AG04450 (cell line): ENCODE measurements around the gene TBC1D30. TPM values are rescaled to one million over a fixed set of nuclear protein-coding genes. Genes with fewer than 3 reads are reported as not detected.

Source experiments
- CTCF ChIA-PET: fragments of 300-600, 350-600 bp; formaldehyde crosslinking; extraction: SDS; loops from one replicate; lab custom pipeline; 2022; ENCODE audit warnings: antibody characterized with exemption, inconsistent platforms; lab: Charles Lee
- POLR2A ChIA-PET: fragments of 350-600 bp; formaldehyde crosslinking; extraction: SDS; loops from one replicate; lab custom pipeline; 2021; ENCODE audit warnings: antibody characterized with exemption, inconsistent platforms; lab: Yijun Ruan, JAX
- DNase-seq: peaks from one replicate; pipeline ENCODE4 v3.0.0-alpha.2; 2011; ENCODE audit warnings: low read depth, low spot score
- H3K27ac ChIP-seq: one replicate; pipeline ENCODE4 v1.5.1; 2012; ENCODE audit warnings: low read depth, low read length, control low read depth
- H3K27me3 ChIP-seq: one replicate; pipeline ENCODE4 v1.6.0; 2012; ENCODE audit warnings: low read length; ENCODE audit not compliant: control insufficient read depth, insufficient read depth
- H3K4me3 ChIP-seq: 2 replicates; pipeline ENCODE4 v1.5.1; 2011; ENCODE audit warnings: mild to moderate bottlenecking, low read depth, low read length, control low read depth
- H3K9me3 ChIP-seq: 2 replicates; pipeline ENCODE4 v1.5.1; 2012; ENCODE audit warnings: low read length; ENCODE audit not compliant: control insufficient read depth, insufficient read depth
- polyA plus RNA-seq: library from polyadenylated mRNA; depleted of rRNA; stranded (reverse); fragments of >200 nt; gene quantifications from 2 replicates; pipeline ENCODE4 v1.2.3, GENCODE V29; 2011
- TF ChIP-seq, protein P1 (sequence below): IDR thresholded peaks from 2 replicates; pipeline ENCODE4 v1.5.1; 2011; ENCODE audit warnings: low read depth, low read length, control low read depth, inconsistent platforms

TBC1D30 gene
- polyA plus RNA-seq, 1 experiment: 0.40 TPM

DNA sequence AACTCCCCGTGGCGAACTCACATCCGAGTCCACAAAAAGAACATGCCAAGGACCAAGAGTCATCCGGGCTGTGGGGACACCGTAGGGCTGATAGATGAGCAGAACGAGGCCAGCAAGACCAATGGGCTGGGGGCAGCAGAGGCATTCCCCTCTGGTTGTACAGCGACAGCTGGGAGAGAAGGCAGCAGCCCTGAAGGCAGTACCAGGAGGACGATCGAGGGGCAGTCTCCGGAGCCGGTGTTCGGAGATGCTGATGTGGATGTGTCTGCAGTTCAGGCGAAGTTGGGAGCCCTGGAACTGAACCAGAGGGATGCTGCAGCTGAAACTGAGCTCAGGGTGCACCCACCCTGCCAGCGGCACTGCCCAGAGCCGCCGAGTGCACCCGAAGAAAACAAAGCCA is 50.7 kb downstream of the TBC1D30 start:
- Histone ChIP-seq H3K27me3 (peaks cover 16% of the 10 kb centered on the region), H3K9me3 (no peaks in the 10 kb centered on the region), H3K4me3 (no peak overlapping the region), H3K27ac (no peak overlapping the region)
- no peak for DNase-seq
- POLR2A ChIA-PET: no interaction called here
- TF ChIP-seq, protein P1, sequence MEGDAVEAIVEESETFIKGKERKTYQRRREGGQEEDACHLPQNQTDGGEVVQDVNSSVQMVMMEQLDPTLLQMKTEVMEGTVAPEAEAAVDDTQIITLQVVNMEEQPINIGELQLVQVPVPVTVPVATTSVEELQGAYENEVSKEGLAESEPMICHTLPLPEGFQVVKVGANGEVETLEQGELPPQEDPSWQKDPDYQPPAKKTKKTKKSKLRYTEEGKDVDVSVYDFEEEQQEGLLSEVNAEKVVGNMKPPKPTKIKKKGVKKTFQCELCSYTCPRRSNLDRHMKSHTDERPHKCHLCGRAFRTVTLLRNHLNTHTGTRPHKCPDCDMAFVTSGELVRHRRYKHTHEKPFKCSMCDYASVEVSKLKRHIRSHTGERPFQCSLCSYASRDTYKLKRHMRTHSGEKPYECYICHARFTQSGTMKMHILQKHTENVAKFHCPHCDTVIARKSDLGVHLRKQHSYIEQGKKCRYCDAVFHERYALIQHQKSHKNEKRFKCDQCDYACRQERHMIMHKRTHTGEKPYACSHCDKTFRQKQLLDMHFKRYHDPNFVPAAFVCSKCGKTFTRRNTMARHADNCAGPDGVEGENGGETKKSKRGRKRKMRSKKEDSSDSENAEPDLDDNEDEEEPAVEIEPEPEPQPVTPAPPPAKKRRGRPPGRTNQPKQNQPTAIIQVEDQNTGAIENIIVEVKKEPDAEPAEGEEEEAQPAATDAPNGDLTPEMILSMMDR: no peak
- CTCF ChIA-PET: interaction anchor here (1.0 kb wide), 1 partner anchor 73 kb away, joined by 3 read pairs; no protein-coding TSS in a partner anchor

DNA sequence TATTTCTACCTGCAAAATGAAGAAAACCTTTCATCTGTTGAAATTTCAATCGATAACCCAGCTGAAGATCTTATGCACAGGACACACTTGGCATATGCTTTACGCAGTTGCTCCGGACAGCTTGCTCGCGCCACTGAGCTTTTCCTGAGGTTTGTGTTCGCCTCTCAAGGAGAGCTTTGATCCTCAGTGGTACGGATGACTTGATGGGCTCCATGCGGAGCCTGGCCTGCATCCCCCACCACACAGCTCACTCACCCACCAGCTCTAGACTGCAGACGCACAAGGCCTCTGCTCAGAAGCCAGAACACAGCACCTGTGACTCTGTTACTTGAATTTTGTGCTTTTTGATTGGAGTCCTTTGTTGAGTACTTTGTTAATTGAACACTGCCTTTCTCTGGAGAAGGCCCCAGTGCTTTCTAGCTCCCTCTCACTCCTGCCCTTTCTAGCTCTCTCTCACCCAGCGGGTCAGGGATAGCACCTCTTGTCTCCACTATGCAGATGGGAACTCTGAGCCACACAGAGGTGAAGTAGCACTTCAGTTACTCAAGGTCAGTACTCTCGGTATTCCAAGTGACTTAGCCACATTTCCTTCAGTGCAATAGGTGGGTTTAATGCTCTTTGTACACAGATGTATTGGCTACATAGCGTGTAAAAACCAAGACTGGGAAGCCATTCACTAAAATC is 52.1 kb downstream of the TBC1D30 start:
- TF ChIP-seq, protein P1: no peak
- Histone ChIP-seq H3K9me3 (no peaks in the 10 kb centered on the region), H3K27me3 (peaks cover 14% of the 10 kb centered on the region), H3K27ac (no peak overlapping the region), H3K4me3 (no peak overlapping the region)
- ChIA-PET POLR2A (no interaction called here), CTCF (interaction anchor here (1.0 to 1.2 kb wide), 2 partner anchors 14 to 356 kb away, joined by 3 to 6 read pairs; no protein-coding TSS in a partner anchor)
- no peak for DNase-seq

DNA sequence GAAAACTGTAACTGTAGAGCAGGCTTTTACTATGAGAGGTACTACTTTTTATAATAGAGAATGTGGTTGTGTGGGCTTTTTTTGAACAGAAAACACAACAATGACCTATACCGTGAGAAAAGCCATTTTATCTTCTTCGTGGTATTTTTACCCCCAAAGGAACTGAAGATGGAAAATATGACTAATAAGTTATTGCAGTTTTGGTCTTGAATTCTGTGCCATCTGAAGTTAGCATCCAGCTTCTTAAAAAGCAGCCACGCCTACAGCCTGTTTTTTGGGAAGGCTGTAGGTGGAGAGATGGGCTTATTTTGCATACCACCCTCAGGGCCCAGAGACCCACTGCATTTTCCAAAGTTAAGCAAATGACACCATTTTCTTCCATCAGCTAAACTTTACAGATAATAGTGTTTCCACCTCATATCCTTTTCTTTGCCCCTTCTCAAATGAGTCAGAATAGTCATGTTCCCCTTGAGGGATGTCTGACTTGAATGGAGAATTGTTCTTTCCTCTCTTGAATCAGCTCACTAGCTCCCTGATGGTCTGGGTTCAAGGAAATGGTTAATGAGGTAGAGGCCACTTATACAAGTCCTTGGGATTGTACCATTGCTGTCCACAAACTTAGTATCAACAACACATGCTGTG is 53.0 kb downstream of the TBC1D30 start:
- ChIA-PET CTCF (no interaction called here), POLR2A (no interaction called here)
- TF ChIP-seq, protein P1: no peak
- Histone ChIP-seq H3K27me3 (peaks cover 14% of the 10 kb centered on the region), H3K4me3 (no peak overlapping the region), H3K27ac (no peak overlapping the region), H3K9me3 (no peaks in the 10 kb centered on the region)
- no peak for DNase-seq

DNA sequence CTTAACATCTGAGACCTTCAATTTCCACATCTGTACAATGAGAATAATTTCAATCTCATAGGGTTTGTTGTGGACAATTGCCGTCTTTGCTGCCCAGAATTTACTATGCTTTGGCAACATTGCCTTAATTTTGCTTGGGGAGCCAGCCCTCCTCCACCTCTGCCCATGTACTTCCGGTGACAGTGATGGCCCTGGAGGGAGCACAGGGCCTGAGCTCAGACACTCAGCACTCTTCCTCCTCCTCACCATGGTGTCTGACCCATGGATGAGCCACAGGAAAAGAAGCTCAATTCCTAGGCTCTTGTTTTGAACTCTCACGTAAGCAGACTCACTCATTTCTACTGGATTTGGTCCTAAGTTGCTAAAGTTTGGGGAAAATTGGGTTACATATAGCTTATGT is 58.2 kb downstream of the TBC1D30 start:
- TF ChIP-seq, protein P1: no peak
- ChIA-PET POLR2A (no interaction called here), CTCF (no interaction called here)
- H3K27ac ChIP-seq: no peak overlapping the region
- no peaks in the 10 kb centered on the region for H3K9me3 ChIP-seq
- no peak overlapping the region for H3K4me3 ChIP-seq
- DNase-seq: no peak
- H3K27me3 ChIP-seq: peaks cover under 1% of the 10 kb centered on the region
